ENCODE results near the gene TARS1.
"Not testable (repeated sequence)": the region's sequence is repeated elsewhere in the genome, so short reads cannot be mapped to it uniquely, and the experiment has no call there.

The TARS1 gene

DNA sequence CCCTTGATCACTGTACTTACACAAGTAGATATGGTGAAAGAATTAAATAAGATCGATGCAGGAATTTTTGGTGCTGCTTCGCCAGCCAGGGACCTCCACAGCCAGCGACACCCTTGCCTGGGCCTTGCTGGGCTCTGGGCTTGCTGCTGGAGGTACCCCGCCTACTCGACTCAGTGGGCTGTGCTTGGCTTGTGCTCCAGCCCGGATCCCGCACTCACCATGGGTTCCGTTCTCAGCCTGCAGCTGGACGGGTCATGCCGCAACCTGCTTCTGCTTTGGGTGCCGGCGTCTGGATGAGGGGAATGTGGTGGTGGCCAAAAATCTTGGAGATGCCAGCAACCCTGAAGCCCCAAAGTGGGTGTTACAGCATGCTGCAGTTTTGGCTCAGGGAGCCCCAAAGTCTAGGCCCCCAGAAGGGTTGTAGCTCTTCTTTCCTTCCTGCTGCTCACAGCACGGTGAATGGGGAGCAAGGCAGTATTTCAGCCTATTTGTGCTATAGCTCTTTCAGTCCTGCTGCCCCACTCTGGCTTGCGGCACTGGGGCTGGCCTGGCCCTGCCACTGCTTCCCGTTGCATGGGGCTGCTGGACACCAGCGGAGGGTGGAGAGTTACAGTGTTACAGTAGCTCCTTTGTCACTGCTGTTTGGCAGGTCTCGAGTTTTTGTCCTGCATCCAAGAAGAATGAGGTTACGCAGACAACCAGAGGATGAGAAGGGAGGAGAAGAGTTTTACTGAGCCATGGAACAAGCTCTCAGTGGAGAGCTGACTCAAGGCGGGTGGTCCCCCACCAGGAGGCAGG is 48.0 kb downstream of the TARS1 start:
- no peak for DNase-seq (ENCODE audit: low spot score)

GRCh38 chr5:33489481-33490067 is 48.8 kb downstream of the TARS1 start:
- no peak for DNase-seq (ENCODE audit: low spot score)

DNA sequence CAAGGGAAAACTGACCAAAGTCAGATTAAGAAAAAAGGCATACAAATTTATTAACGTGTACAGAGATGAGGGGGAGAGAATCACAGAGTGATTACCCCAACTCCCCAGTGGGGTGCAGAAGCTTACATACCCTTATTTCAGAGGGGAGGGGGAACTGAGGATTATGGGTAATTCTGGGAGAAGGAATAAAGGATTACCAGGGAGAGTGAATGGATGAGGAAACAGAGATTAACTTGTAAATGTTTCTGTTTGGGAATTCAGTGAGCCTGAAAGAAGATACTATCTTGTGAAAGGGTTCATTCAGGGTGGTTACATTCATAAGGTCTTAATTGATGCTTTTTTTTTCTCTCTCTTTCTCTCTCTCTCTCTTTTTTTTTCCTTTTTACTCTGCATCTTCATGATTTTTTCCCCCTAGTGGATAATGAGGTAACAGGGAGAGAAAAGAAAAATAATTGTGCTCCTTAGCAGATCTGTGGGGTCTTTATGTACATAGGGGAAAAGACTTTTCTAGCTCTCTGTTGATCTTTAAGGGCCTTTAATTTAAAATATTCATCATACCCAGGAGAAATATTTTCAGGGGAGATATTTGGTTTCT is 49.4 kb downstream of the TARS1 start:
- DNase-seq (ENCODE audit: low spot score): no peak

GRCh38 chr5:33491941-33492340 is 51.2 kb downstream of the TARS1 start:
- no peak for DNase-seq (ENCODE audit: low spot score)

- DNase-seq (ENCODE audit: low spot score): no peak
These were observed 53.7 kb downstream of the TARS1 start for GRCh38 chr5:33494466-33494865.

DNA sequence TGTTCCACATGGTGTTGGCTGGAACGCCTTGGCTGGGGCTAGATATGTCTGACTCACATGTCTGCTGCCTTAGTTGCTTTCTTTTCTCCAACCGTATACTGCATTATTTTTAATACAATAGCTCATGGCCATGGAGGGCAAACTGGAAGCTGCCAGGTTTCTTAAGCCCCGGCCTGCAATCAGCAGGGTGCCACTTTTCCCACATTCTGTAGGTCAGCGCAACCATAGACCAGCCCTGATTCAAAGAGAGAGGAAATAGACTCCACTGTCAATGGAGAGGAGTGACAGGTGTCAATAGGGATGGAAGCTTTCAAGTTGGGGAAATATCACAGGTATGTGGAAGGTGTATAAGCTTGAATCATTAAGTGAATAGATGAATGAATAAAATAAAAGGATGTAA is 60.5 kb downstream of the TARS1 start:
- DNase-seq (ENCODE audit: low spot score): no peak

DNA sequence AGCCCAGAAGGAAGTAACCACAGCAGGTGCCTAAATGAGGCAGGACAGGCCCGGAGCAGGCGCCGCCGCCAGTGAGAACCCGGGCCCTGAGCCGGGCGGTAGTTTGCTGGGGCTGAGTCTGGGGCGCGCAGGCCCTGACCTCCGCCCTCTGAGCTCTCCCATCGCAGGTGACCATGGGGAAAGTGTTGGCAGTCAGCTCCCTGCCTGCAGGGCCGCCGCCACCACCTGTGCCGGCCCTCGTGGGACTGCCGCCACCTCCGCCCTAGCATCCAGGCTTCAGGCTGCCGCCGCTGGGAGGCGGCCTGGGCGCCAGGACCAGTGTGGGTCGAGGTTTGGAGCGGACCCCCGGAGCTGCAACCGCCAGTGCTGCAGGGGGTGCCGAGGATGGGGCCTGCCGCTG is 61.1 kb downstream of the TARS1 start:
- DNase-seq (ENCODE audit: low spot score): no peak

GRCh38 chr5:33504570-33504969 is 63.8 kb downstream of the TARS1 start:
- DNase-seq (ENCODE audit: low spot score): no peak

DNA sequence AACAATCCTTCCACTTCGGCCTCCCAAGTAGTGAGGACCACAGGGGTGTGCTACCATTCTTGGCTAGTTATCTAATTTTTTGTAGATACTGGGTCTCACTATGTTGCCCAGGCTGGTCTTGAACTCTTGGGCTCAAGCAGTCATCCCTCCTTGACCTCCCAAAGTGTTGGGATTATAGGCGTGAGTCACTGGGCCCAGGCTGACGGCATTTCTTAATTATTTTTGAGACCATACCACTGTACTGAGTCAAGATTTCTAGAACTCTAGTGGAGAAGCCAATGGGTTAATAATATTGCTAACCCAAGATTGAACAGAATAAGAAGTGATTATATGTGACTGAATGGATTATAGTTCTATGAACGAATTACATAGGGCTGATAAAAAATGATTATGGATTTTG is 66.7 kb downstream of the TARS1 start:
- no peak for DNase-seq (ENCODE audit: low spot score)

- DNase-seq (ENCODE audit: low spot score): no peak
These were observed 68.3 kb downstream of the TARS1 start for GRCh38 chr5:33509036-33509435.

GRCh38 chr5:33513462-33514185 is 72.9 kb downstream of the TARS1 start:
- no peak for DNase-seq (ENCODE audit: low spot score)

DNA sequence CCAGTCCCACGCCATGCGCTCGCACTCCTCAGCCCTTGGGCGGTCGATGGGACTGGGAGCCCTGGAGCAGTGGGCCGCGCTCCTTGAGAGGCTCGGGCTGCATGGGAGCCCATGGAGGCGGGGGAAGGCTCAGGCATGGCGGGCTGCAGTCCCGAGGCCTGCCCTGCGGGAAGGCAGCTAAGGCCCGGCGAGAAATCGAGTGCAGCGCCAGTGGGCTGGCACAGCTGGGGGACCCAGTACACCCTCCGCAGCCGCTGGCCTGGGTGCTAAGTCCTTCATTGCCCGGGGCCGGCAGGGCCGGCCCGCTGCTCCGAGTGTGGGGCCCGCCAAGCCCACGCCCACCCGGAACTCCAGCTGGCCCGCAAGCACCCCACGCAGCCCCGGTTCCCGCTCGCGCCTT is 74.6 kb downstream of the TARS1 start:
- not testable (repeated sequence) for DNase-seq (ENCODE audit: low spot score)

- no peak for DNase-seq (ENCODE audit: low spot score)
These were observed 75.7 kb downstream of the TARS1 start for GRCh38 chr5:33516421-33516820.

Measured in HuH-7 (cell line).